GM18517 (cell line): ENCODE results near the gene FOXL2.

ENCODE experiments used
- ATAC-seq: cut with Tn5 transposase; IDR thresholded peaks from one replicate; pipeline ENCODE4 v1.9.1; 2021; ENCODE audit warnings: mild to moderate bottlenecking, moderate library complexity; ENCODE audit not compliant: unreplicated experiment

The FOXL2 gene

DNA sequence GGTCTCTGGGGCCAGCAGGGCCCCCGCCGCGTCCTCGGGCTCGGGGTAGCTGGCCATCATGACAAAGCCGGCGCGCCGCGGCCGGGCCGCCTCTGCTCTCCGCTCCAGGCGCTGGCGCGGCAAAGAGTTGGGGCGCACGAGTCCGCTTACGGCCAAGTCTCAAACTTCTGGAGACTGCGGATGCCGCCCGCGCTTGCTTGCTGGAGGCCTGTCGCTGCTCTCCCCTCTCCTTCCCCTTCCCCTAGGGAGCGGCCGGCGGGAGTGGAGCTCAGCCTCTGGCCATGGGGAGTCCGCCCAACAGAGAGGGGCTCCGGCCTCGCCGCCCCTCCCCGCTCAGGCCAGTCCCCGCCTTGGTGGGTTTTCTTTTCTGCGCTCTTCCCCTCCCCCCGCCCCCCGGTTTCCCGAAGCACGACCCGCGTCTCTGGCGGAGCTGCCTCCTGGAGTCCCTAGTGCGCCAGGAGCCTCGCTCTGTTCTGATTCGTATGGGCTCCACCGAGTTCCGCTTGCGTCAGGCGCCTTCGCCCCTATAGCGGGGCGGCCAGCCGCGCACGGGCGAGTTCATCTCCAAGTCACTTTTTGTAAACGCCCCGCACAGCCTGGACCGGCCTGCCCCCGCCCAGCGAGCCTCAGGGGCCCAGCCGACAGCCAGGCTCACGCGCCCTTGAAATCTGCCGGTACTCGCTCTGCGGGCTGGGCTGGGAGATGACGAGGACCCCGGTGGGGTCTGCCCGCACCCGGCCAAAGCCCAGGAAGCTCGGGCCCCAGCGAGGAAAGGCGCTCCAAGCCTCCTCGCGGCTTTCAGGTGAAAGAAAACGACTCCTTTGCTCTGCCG, at the start of gene FOXL2, which contains the start of gene FOXL2NB:
Gene FOXL2, minus strand, starts transcription at position 475 of the 832 bp plus-strand sequence. Its CDS starts 415 bp downstream, at position 60.
Gene FOXL2NB, plus strand, starts transcription at position 555 of the 832 bp plus-strand sequence. Its CDS starts 148 bp downstream, at position 703.
- ATAC-seq = no peak

DNA sequence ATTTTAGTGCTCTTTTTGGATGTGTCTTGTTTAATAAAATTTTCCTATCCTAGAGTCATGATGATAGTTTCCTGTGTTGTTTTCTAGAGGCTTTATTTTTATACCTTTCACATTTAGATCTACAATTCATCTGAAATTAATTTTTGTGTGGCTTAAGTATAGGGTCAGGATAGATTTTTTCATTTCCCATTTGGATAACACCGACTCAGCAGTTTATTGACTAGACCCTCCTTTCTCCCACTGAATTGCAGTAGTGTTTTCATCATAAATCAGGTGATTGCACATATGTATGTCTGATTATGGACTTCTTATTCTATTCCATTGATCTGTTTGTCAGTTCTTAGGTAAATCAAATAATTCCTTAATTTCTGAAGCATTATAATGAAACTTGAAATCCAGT, 48.8 kb upstream of the FOXL2 start:
- no peak for ATAC-seq

DNA sequence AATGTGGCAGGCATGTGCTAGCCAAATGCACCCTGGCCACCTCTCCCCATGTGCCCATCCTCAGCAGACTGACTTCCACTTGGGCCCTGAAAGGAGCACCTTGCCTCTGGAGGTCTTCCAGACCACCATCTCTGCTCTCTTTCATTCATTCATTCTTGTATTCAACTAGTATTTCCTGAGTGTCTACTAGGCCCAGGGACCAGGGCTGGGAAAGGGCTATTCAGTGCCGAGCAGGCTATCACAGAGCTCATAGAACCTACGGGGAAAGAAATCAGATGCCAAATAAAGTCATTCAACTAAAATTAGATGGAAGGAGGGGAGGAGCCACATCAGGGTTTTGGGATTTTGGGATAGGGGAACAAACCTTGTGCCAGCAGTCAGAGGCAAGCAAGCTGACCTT, 40.2 kb upstream of the FOXL2 start:
- ATAC-seq = no peak

DNA sequence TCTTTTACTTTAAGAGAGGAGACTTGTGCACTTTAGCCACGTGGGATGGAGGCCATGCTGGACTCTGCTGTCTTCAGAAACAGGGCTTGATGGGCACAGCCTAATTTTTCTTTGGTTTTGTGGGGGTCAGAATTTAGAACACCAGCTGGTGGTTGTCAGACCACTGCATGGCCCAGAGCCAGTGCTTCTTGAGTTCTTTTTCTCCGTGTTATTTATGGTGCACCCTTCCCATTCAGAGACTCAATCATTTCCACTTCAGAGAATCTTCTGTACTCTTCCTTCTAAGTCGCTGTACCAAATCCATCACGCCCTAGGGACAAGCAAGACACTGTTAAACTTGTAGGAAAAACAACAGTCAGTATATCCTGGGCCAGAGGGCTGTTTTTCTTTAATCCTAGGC, 39.0 kb upstream of the FOXL2 start:
- ATAC-seq = no peak

- no peak for ATAC-seq
These were observed 37.9 kb upstream of the FOXL2 start for GRCh38 chr3:138984816-138985215.

DNA sequence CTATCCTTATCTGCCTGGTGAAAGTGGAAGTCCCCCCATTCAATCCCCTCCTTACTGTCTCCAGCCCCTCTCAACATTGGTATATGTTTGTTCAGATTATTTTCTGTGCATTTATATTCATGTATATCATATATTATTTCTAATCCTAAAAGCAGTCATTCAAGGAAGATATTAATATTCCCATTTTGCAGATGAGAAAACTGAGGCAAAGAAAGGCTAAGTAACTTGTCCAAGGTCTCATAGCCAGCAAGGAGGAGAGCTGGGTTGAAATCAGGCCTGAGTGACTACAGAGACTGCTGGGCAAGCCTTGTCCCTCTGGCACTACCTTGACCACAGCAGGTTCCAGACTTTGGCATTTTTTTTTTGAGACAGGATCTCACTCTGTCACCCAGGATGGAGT, 29.1 kb upstream of the FOXL2 start:
- no peak for ATAC-seq

GRCh38 chr3:138975351-138975750, 28.4 kb upstream of the FOXL2 start:
- ATAC-seq = no peak

DNA sequence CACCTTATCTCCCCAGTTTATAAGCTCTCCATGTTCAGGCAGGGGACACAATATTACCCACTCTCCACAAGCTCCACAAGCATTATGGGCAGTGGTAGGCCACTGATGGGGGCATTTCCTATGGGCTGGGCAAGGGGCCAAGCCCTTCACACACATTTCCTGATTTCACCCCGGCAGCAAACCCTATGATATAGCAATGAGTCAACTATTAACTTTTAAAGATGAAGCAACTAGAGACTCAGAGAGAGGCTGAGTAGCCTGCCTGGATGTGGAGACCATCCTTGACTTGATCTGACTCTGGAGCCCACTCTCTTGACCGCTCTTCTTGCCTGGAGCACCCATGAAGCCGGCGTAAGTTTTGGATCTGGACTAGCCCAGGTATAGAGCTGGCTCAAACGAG, 27.5 kb upstream of the FOXL2 start:
- ATAC-seq = no peak

DNA sequence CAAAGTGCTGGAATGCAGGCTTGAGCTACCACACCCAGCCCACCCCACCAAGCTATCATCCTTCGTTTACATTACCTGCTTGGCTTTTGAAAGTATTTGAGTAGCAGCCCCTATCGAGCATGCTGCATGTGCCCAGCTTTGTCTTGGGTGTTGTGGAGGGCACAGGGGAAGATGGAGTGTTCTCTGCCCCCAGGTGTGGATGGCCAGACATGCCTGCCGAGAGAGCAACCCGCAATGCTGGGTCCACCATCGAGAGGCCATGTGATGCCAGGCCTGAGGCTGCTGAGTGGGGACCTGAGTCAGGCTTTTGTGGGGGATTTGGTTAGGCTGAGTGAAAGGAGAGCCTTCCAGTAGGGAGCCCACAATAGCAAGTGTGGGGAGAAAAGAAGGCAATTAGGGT, 26.0 kb upstream of the FOXL2 start:
- ATAC-seq = no peak

DNA sequence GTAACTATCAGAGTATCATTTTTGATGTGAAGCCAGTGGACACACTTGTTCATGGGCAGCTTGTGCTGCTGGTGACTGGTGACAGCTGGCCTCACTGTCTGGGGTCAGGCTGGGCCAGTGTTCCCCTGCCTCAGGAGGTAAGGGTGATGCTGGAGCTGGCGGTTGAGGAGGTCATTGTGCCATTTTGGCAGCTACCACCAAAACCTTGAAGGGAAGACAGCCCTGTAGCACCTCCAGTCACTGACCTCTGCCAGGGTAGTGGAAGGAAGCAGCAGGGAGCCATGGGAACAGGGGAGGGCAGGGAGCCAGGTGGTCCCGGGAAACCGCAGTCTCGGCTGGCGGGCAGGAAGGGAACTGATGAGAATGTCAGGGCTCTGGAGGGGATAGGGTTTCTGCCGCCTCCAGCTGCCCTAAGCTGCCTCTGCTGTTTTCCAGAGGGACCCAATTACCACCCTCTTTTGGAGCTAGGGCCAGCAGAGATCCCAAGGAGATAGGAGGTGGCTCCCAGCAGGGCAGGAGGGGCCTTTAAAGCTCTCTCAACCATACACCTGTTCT, 24.9 kb upstream of the FOXL2 start:
- ATAC-seq = no peak

DNA sequence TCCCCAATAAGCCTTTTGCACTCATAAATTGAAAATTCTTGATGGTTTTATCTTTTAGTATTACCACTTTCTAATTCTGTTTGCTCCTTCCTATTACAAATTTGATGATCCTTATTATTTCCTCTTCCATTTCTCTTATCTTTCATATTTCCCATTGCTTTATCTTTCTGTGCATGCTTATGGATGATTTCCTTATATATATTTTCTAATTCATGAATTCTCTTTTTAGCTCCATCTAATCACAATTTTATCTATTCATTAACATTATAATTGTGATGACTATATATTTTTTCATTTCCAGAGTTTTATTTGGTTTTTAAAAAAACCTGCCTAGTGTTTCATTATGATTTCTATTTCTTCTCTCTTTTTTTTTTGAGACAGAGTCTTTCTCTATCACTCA, 18.0 kb upstream of the FOXL2 start:
- ATAC-seq = no peak

GRCh38 chr3:138964264-138964663, 17.3 kb upstream of the FOXL2 start:
- ATAC-seq = no peak

DNA sequence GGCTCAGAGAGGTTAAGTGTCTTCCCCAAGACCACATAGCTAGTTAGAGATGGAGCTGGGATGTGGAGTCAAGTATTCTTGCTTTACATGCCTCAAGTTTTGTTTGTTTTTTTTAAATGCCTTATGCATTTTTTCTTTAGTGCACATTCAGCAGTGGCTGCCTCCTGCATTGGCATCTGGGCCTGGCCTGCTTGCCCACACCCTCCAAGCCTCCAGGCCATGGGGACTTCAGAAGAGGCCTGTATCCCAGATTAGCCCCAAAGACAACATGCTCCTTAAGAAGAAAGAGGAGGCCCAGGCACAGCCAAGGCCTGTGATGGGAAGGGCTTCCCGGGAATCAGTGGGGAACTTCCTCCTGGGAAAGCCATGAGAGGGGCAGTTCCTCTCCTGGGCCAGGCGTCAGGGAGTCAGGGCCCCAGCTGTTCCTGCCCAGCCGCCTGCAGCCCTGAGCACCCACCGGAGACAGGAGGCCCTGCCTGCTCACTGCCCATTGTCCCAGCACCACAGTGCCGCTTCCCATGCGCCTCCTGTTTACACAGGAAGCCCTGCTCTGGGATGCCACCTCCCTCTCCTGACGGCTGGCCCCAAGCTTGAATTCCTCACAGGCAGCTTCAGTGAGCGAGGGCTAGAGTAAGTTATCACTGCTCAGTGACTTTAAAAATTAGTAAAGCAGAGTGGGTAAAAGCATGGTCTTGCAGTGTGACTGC, 16.1 kb upstream of the FOXL2 start:
- ATAC-seq = no peak

DNA sequence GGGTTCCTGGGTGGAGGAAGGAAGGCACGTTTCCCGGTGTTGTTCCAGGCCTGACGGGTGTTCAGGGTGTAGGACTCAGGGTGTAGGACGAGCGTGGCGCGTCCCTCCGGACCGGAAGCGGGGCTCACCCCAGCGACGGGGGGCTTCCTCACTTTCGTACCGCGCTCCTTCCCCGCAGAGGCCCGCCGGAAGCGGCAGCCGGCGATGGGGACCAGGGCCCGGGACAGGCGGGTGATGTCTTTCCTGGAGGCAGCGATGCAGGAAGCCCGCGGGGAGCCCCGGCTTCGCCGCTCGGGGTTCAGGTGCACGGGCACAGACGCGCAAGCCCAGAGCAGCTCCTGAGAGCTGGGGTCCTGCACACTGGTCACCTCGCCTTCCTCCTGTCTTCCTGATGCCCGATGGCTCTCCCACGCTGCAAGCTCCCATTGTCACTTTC, 13.5 kb upstream of the FOXL2 start:
- no peak for ATAC-seq

DNA sequence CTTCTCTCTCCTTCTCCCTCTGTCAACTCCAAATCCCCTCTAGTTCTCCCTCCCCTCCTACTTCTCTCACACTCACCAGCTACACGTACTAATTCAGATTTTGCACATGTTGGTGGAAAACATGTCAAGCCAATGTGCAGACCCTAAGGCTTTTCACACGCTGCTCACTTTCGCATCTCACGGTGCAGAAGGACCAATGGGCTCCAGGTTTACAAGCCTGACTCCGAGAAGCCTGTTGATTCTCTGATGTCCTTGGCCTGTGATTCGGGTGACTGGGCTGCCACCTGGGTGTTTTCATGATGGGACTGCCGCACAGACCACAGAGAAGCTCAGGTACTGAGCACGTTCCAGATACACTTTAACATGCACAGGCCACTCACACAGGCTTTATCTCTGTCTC, 3.8 kb upstream of the FOXL2 start:
- ATAC-seq = no peak

DNA sequence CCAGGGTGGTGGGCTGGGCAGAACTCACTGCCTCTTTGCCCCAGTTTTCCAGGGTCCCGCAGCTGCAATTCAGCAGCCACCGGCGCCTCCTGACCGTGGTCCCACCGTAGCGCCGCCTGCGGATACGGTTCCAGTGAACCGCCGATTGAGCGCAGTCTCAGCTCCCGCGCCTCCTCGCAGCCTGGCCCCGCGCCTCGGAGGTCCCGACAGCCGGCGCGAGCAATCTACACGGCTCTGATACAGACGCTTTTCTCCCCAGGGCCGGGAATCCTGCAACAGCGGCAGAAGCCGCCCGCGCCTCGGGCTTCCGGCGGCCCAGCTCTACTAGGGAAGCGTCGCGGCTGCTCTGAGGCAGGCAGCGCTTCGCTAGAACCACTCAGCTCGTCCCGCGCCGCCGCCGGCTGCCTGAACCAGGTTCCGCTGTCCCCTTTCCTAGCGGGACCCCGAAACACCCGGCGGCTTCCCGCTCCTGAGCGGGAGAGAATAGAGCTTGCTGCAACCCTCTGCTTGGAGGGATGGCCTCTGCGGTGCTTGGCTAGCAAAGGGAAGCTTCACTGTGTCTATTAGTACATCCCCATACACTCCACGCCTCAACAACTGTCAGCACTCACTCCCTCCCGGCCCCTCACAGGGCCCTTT, 3.2 kb upstream of the FOXL2 start:
- ATAC-seq = no peak

GRCh38 chr3:138949445-138950005, 2.6 kb upstream of the FOXL2 start:
- ATAC-seq = no peak

- no peak for ATAC-seq
These were observed 2.1 kb upstream of the FOXL2 start for GRCh38 chr3:138949002-138949418.

GRCh38 chr3:138948371-138949001, 1.5 kb upstream of the FOXL2 start:
- ATAC-seq = no peak

DNA sequence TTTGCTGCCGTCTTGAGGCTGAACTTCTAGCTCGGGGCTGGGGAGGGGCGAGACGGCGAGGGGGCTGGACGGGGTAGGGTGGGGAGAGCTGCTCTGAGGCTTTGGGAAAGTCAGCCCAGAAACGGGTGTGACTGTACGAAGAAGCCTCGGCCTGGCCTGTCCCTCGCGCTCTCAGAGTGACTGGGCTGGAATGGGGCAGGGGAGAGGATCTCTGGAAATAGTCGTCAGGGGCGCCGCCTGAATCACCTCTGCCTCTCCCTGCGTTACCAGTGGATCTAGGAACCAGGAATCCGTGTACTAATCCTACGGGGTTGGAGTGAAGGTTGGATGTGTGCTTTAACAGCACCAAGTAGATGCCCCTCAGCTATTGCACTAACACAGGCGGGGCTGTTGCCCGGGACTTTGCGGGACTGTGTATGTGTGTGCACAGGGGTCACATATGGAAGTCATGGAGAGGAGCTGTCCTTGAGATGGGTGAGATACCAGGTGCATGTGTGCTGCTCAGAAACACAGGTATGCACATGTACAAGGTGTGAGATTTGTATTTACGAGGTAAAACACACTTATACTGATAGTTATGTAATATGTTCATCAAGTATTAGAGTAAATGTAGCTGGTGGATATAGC, 671 bp upstream of the FOXL2 start:
- ATAC-seq = no peak
